Retinal pigment epithelial cell (primary cell): ENCODE data around the gene UNG.

Experiments used
- DNase-seq: peaks from one replicate; pipeline ENCODE4 v3.0.0-alpha.2; 2010; ENCODE audit warnings: low read depth
- H3K4me3 ChIP-seq: 2 replicates; pipeline ENCODE4 v1.5.1; 2011; ENCODE audit warnings: mild to moderate bottlenecking, low read length, control low read depth, moderate library complexity
- CTCF ChIP-seq: conservative IDR thresholded peaks from 2 replicates; pipeline ENCODE4 v1.5.1; 2011; ENCODE audit warnings: low read depth, low read length, control low read depth, inconsistent platforms

UNG gene

GRCh38 chr12:109121346-109121880 is 24.0 kb downstream of the UNG start:
- DNase-seq: no peak
- TF ChIP-seq CTCF: no peak
- no peak overlapping the region for H3K4me3 ChIP-seq

DNA sequence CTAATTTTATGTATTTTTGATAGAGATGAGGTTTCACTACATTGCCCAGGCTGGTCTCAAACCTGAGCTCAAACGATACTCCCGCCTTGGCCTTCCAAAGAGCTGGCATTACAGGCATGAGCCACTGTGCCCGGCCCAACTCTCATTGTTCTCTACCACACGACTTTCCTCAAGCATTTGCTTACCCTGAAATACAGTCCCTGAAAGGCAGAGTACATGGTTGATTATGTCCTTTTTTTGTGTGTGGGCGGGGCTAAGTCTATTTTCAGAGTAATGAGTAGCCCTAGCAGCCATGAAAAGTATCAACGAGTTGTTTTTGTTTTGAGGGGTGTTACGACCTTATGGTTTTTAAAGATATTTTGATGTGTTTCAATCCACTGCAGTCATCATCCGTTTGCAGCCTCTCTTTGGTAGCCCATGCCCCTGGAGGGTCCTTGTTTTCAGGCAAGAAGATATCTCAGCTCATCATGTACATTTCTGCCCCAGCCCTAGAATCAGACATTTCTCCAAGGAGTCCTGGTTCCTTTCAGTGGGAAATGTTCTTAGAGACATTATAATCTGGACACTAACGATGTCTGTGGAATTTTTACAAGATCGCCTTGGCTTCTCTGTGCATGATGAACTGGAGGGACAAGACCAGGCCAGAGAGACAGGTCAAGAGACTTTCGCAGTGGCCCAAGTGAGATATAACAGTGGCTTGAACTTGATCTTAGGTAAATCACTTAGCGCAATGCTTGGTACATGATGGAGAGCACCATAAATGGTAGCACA is 27.7 kb downstream of the UNG start:
- no peak overlapping the region for H3K4me3 ChIP-seq
- no peak for TF ChIP-seq CTCF
- DNase-seq: no peak

DNA sequence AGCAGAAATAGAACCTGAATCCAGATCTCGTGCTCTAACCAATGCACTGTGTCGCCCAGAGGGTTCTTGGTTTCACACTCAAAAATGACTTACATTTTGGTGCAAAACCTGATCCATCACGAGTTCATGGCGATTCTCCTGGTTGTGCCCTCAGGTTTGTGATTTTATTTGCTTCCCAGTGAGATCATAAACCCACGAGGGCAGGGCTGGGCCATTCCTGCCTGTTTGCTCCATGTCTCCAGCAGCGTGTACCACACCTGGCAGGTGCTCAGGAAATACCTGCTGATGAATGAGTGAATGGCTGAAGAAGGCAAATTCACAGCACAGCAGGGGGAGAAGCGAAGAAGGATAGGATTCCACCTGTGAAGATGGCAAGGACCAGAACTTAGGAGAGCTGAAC is 28.4 kb downstream of the UNG start:
- no peak for TF ChIP-seq CTCF

GRCh38 chr12:109126784-109127183 is 29.4 kb downstream of the UNG start:
- H3K4me3 ChIP-seq: no peak overlapping the region
- no peak for TF ChIP-seq CTCF
- no peak for DNase-seq

More for the DNA sequence above, 28.4 kb downstream of the UNG start:
- no peak for DNase-seq
- no peak overlapping the region for H3K4me3 ChIP-seq

DNA sequence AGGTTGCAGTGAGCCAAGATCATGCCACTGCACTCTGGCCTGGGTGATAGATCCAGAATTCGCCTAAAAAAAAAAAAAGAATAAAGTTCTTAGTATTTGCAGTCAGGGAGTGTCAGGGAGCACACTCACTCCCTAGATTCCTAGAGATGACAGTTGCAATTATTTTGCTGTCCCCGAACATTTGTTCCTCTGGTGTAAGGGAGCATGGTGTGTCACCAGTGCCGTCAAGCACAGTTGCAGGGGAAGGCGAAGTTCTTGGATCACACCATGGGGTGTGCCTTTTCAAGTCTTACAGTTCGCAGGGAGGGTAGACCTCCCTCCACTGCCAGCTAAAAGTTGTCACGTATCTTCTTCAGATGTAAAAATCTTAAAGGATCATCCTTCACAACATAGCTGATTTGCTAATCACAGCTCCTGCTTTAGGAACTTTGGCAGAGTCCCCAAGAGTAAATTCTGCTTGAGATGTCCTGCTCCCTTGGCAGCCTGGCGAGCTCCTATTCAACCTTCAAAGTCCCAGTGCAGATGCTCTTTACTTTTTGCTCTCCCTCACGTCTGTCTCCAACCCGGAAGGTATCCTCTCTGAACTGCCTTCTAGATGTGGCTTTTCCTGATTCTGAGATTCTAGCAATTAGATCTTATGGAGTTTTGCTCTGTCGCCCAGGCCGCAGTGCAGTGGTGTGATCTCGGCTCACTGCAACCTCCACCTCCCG is 30.3 kb downstream of the UNG start:
- no peak overlapping the region for H3K4me3 ChIP-seq
- no peak for TF ChIP-seq CTCF
- no peak for DNase-seq

GRCh38 chr12:109130297-109131153 is 33.1 kb downstream of the UNG start:
- no peak for DNase-seq
- H3K4me3 ChIP-seq: no peak overlapping the region
- TF ChIP-seq CTCF: no peak
